Bronchial smooth muscle cell (primary cell): ENCODE measurements around the gene TBXT. TPM values are rescaled to one million over a fixed set of nuclear protein-coding genes. Genes with fewer than 3 reads are reported as not detected.

ENCODE experiments used
- total RNA-seq: library from RNA; depleted of rRNA; stranded (reverse); fragments of >200 nt; gene quantifications from 2 replicates; pipeline ENCODE4 v1.2.1, GENCODE V29; 2014

Gene TBXT, protein sequence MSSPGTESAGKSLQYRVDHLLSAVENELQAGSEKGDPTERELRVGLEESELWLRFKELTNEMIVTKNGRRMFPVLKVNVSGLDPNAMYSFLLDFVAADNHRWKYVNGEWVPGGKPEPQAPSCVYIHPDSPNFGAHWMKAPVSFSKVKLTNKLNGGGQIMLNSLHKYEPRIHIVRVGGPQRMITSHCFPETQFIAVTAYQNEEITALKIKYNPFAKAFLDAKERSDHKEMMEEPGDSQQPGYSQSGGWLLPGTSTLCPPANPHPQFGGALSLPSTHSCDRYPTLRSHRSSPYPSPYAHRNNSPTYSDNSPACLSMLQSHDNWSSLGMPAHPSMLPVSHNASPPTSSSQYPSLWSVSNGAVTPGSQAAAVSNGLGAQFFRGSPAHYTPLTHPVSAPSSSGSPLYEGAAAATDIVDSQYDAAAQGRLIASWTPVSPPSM
- total RNA-seq, result not detected in 2 replicates

DNA sequence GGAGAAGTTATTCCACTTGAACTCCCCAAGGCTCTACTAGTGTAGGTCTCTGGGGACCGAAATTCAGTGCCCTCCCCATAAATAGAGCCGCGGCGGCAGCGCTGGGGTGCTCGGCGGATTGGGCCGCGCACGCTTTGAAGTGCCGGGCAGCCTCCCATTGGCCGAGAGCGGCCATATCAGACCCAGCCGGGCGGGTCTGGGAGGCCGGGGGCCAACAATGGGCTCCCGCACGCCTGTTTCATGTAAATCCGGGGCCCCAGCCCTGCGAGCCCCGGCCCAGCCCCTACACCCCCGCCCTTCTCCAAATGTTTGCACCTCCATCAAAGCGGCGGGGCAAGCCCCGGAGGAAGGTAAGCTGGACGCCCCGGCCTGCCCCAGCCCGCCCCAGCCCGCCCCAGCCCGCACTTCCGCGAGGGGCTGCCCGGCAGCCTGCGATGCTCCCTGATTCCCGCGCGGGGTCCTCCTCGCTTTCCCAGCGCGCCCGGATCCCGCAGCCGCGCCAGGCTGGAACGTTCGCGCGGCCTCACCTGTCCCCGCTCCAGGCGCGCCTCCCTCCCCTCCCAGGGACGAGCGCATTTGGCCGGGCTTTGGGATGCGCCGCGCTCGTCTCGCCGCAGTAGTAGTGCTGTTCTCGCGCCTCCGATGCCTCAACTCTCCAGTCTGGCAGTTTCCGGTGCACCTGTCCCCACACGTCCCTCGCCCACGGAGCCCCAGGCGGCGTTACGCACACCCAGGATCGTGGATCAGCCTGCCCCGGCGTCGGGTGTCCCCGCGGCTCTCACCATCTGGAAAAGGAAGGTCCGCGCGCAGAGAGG lies at the start of gene TBXT:
TBXT (minus strand) TSS at position 51 of the 815 bp plus-strand sequence. CDS start 260 bp downstream, outside the sequence.

Other genes starting within 250 kb of the TBXT start
- gene PRR18, start 140.5 kb upstream of the TBXT start, total RNA-seq, result under 0.01 TPM in 1 of 2 replicates, not detected in the other
- 26.6 and 28.7 TPM in 2 replicates for gene SFT2D1, start 174.7 kb upstream of the TBXT start, total RNA-seq
- 18.6 and 32.9 TPM in 2 replicates for gene MPC1, start 215.1 kb upstream of the TBXT start, total RNA-seq